ENCODE results near the gene SH3GL1.

The SH3GL1 gene

DNA sequence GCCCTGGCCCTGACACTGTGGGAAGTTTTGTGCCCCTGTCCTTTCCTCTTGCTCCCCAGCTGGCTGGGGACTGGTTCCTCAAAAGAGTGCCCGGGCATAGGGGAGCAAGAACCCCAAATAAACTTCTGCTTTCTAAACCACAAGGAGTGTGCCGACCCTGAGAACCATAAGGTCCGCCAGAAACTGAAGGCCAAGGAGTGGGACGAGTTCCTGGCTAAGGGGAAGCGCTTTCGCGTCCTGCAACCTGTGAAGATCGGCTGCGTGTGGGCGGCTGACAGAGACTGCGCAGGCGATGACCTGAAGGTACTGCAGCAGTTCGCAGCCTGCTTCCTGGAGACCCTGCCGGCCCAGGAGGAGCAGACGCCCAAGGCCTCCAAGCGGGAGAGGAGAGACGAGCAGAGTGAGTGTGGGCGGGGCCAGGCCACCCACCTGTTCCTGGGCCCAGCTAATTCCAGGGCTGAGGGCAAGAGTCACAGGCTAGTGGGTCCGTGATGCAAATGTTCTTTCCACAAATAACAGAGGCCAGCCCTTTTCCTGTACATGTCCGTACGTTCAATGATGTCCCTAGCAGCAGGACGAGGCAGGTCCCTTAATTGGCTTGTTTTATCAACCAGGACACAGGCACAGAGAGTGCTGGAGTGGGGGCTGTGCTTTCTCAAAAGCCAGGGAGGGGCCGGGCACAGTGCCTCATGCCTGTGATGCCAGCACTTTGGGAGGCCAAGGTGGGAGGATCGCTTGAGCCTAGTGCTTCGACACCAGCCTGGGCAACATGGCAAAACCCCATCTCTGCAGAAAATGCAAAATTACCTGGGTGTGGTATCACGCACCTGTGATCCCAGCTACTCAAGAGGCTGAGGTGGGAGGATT lies 31.7 kb upstream of the SH3GL1 start:
- no peak for DNase-seq

DNA sequence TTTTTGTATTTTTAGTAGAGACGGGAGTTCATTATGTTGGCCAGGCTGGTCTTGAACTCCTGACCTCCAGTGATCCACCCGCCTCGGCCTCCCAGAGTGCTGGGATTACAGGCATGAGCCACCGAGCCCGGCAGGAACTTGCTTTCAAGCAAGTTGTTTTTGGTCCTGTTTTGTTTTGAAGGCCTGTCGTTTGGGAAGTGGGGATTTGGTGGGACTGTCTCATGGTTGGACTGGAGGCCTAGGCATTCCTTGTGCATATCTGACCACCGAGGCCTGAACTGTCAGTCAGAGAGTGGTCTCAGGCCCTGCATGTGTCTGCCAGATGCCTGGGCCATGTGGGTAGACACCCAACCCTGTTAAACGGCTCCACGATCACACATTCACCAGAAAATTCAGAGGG lies 30.9 kb upstream of the SH3GL1 start:
- no peak for DNase-seq

GRCh38 chr19:4430760-4431159 lies 30.4 kb upstream of the SH3GL1 start:
- DNase-seq, result no peak

- DNase-seq, result no peak
Measured at GRCh38 chr19:4429771-4430171, 29.4 kb upstream of the SH3GL1 start.

DNA sequence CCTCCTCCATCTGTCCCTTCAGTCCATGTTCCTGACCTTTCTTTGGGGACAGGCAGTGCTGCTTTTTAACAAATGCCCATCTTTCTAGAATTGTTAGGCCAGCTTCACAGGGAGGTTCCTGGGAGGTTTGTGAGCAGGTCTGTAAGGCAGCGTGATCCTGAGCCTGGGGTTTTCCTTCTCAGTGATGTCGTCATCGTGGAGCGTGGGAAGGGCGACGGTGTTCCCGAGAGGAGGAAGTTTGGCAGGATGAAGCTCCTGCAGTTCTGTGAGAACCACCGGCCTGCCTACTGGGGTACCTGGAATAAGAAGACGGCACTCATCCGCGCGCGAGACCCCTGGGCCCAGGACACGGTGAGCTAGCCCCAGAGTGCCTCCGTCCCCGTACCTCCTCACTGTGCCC lies 28.9 kb upstream of the SH3GL1 start:
- DNase-seq, result no peak

- no peak for DNase-seq
Measured at GRCh38 chr19:4428326-4428975, 28.1 kb upstream of the SH3GL1 start.

GRCh38 chr19:4425537-4425936 lies 25.2 kb upstream of the SH3GL1 start:
- DNase-seq, result no peak

GRCh38 chr19:4423416-4424126 lies 23.2 kb upstream of the SH3GL1 start:
- DNase-seq, result no peak

DNA sequence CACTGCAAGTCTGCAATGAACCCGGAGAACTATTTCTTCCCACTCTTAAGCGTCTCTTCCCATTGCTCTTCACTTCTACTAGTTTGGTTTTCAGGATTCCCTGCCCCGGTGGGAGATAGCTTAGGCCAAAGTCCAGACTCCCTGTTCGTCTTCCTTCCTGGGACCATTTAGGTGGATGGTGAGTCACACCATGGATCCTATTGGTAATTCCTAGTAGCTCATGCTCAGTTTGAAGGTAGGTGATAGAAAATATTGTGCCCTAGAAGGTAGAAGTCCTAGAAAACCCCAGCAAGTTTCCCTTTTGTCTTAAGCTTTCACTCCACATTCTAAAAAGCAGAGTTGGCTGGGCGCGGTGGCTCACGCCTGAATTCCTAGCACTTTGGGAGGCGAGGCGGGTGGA lies 15.9 kb upstream of the SH3GL1 start:
- DNase-seq, result no peak

- DNase-seq, result peak in 1 of 2 experiments; percentile 69
Measured at GRCh38 chr19:4415352-4415751, 15.0 kb upstream of the SH3GL1 start.

DNA sequence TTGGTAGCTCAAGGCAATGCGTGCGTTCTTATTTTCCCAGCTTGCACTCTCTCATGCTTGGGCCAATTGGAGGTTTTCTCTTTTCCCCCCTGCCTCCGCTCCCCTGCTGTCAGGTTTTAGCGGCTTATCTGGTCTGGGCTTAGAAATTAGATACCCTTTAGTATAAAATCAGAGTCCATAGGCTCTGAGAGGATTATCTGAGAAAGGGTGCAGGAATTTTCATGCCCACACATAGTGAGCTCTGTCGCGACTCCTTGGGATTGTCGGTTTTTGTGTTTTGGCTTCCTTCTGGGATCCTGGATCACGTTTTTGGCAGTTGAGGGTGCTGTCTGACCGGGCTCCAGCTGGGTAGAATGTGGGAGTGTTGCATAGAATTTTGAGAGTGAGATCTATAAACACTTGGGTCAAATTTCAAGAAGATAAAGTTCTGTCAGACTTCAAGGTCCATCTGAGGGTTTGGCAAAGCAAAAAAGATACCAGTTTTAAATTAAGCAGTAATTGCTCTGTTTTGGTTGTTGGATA lies 14.5 kb upstream of the SH3GL1 start:
- no peak for DNase-seq

DNA sequence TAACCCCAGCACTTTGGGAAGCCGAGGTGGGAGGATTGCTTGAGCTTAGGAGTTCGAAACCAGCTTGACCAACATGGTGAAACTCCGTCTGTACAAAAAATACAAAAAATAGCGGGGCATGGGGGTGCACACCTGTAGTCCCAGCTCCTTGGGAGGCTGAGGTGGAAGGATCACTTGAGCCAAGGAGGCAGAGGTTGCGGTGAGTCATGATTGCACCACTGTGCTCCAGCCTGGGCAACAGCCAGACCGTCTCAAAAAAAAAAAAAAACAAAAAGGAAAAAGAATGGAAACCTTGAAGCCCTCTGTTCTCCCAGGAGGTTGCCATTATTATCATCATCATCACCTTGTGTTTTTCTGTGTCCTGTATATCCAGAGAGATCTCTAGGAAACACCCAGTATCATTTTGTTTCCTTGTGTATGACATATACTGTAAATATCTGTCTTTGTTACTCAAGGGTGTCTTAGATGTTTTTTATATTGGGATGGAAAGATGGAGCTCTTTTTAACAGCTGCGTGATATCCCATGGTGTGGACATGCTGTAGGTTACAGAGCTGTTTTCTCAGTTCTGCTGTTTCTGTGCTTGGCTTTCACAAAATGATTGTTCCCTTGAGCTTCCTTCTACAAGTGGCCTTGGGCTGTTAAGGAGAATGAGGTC lies 13.9 kb upstream of the SH3GL1 start:
- no peak for DNase-seq

DNA sequence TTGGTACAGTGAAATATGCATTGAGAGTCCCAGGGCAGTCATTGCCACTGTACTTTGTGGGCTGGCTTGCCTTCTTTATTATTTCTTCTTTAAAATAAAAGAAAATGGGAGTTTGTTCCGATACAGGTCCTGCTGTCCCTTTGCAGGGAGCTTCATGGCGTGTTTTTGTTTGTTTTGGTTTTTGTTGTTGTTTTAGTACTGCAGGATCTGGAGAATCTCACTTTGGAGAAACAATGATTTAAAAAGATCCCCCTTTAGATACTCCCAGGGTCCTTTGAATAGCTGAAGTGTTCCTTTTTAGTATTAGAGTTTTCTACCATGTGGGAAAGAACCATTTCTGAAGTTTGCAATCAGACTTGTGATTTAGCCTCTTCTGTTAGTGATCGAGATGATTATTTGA lies 13.2 kb upstream of the SH3GL1 start:
- DNase-seq, result no peak

DNA sequence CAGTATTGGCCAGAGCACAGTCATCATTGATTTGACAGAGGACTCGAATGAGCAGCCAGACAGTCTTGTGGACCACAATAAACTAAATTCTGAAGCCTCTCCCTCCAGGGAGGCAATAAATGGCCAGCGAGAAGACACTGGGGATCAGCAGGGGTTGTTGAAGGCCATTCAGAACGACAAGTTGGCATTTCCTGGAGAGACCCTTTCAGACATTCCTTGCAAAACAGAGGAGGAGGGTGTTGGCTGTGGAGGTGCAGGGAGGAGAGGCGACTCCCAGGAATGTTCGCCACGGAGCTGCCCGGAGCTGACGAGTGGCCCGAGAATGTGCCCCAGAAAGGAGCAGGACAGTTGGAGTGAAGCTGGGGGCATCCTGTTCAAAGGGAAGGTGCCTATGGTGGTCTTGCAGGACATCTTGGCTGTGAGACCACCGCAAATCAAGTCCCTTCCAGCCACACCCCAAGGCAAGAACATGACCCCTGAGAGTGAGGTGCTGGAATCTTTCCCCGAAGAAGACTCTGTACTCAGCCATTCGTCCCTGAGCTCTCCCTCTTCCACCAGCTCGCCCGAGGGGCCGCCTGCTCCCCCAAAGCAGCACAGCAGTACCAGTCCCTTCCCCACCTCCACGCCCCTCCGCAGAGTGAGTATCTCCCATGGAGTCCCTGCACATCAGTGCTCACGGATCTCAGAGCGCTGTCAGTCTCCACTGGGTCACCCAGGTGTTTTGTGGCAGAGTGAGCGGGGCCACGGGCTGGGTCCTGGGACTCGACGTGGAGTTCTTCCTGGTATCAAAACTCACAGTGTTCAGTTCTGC lies 9.0 kb upstream of the SH3GL1 start:
- no peak for DNase-seq

GRCh38 chr19:4406626-4407025 lies 6.3 kb upstream of the SH3GL1 start:
- DNase-seq, result no peak

DNA sequence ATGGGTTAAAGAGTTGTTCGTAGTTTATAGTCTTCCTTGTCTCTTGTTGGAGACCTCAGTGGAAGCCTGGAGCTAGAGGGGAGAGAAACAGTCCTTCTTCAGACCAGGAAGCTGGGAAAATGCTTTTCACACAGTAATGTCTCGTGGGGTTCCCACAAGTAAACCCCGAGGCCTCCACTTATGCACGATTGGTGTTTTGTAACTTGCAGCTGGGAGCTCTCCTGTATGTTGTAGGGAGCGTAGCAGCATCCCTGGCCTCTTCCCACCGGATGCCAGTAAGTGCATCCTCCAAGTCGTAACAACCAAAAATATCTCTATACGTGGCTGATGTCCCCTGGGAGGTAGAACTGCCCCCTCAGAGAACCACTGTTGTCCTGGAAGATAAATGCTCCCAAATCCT lies 5.6 kb upstream of the SH3GL1 start:
- DNase-seq, result no peak

GRCh38 chr19:4403005-4403761 lies 2.8 kb upstream of the SH3GL1 start:
- no peak for DNase-seq

- DNase-seq, result peak; percentile 99 to 100
Measured at GRCh38 chr19:4402171-4403004, 2.0 kb upstream of the SH3GL1 start, which contains the start of gene CHAF1A. CHAF1A (plus strand) TSS chr19:4402640; CDS start chr19:4402763, 123 bp downstream.

DNA sequence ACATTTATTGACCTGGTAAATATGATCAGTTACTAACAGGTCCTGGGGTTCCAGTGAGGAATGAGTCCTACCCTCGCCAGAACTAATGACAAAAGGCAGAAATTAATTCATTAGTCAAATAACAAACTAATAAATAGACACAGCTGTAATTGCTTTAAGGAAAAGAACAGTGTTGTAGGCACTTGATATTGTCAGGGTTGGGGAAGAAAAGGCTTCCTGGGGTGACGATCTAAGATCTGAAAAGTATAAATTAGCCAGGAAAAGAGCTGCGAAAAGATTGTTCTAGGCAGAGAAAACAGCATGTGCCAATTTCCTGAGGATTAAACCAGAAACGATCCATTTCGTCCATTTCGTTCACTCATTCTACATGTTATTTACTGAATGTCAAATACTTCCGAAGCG lies 1.4 kb upstream of the SH3GL1 start:
- no peak for DNase-seq

DNA sequence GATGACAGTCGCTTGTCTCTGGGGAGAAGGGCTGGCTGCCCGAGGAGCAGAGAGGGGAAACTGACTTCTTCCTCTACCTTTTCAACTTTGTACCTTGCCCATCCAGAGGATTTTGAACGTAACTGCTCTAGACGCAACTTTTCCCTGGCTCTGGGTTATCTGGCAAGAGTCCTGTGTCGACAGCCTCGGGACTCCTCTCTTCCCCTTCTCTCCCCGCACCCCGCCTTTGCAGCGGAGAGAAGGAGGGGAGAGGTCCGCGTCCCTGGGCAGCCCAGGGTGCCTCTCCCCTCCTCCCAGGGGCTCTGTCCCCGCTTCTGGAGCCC lies 574 bp downstream of the SH3GL1 start:
- no peak for DNase-seq

Data from NCI-H446 (cell line).